Hepatocyte (in vitro differentiated cells): ENCODE data around the gene BOLL.
A peak's percentile ranks its signal among the peaks of the same experiment; 100 is the strongest.

Source experiments
- CTCF ChIP-seq: fragments of 200-600 bp; sonication (generic); IDR thresholded peaks from 2 replicates; pipeline ENCODE4 v1.5.1; 2016; ENCODE audit warnings: antibody characterized with exemption, mild to moderate bottlenecking; ENCODE audit not compliant: poor library complexity
- EZH2 ChIP-seq: fragments of 200-600 bp; sonication (generic); IDR thresholded peaks from 2 replicates; pipeline ENCODE4 v1.6.1; 2016; ENCODE audit warnings: antibody characterized with exemption, mild to moderate bottlenecking, borderline replicate concordance
- EZH2phosphoT487 ChIP-seq: fragments of 200-600 bp; sonication (generic); IDR thresholded peaks from one replicate; pipeline ENCODE4 v1.6.1; 2018; ENCODE audit warnings: antibody characterized with exemption, mild to moderate bottlenecking, low read depth, moderate library complexity; ENCODE audit not compliant: unreplicated experiment, severe bottlenecking

- TF ChIP-seq CTCF: peak; percentile 52
- TF ChIP-seq EZH2: no peak
- no peak for TF ChIP-seq EZH2phosphoT487
Observed at GRCh38 chr2:197813093-197813787, 28.1 kb upstream of the BOLL start.
